Activated naive CD4-positive, alpha-beta T cell treated with anti-CD3 and anti-CD28 coated beads, Interleukin-2, amount 50 U/mL, for 72 hours (primary cell): Measurements from ENCODE around the gene ETAA1. TPM values are rescaled to one million over a fixed set of nuclear protein-coding genes. Genes with fewer than 3 reads are reported as not detected.

Experiments
- ATAC-seq, 2 donors: fragments of 150-1000 bp; cut with Tn5 transposase; 2 replicates each; pipeline ENCODE4 v1.10.0; 2021; ENCODE audit warnings: mild to moderate bottlenecking in 2 of 2, moderate library complexity in 2 of 2
- DNase-seq, 2 donors: peaks; one replicate each; pipeline ENCODE4 v3.0.0; 2021 to 2022; ENCODE audit warnings: low spot score in 2 of 2
- H3K27ac Mint-ChIP-seq, 2 donors: one replicate each; pipeline ENCODE4 v1.8.0; 2022; ENCODE audit warnings: mild to moderate bottlenecking in 2 of 2, mixed read lengths in 2 of 2
- H3K36me3 Mint-ChIP-seq, 2 donors: one replicate each; pipeline ENCODE4 v1.8.0; 2022; ENCODE audit warnings: mixed read lengths in 2 of 2
- H3K9me3 Mint-ChIP-seq, 2 donors: one replicate each; pipeline ENCODE4 v1.8.0; 2022; ENCODE audit warnings: mixed read lengths in 2 of 2
- total RNA-seq, 2 donors: library from RNA; stranded (reverse); gene quantifications; one replicate each; pipeline ENCODE4 v1.2.3, GENCODE V29; 2022

Gene ETAA1
- total RNA-seq, 2 donors from 2014 or later: 11.2 to 11.8 TPM

GRCh38 chr2:67412424-67412823 lies 15.3 kb downstream of the ETAA1 start:
- DNase-seq (no peak), ATAC-seq (no peak)
- H3K36me3 Mint-ChIP-seq: no peaks in the 10 kb centered on the region
- no peak overlapping the region for H3K27ac Mint-ChIP-seq
- no peaks in the 10 kb centered on the region for H3K9me3 Mint-ChIP-seq

DNA sequence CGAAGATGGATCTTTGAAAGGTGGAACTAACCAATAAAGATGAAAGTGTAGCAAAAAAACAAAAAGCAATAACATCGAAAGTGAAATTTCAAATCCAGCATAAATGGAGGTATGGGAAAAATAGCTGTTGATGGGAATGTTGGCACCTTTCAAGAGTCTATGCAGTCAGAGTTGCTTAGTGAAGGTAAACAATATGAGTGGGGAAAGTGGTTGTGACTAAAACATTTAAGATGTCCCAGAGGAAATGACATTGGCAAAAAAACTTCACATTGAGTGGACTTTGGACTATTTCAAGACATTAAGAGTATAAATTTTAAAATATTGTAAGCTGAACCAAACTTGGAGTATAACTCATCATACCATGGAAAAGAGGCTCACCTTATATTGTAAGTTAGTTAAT lies 17.7 kb downstream of the ETAA1 start:
- Mint-ChIP-seq H3K36me3 (no peaks in the 10 kb centered on the region), H3K9me3 (no peaks in the 10 kb centered on the region), H3K27ac (no peak overlapping the region)
- no peak for ATAC-seq
- DNase-seq: no peak

- no peak overlapping the region for H3K27ac Mint-ChIP-seq
- ATAC-seq (no peak), DNase-seq (no peak)
- H3K36me3 Mint-ChIP-seq: no peaks in the 10 kb centered on the region
- no peaks in the 10 kb centered on the region for H3K9me3 Mint-ChIP-seq
Observed at GRCh38 chr2:67416136-67416535, 19.0 kb downstream of the ETAA1 start.

DNA sequence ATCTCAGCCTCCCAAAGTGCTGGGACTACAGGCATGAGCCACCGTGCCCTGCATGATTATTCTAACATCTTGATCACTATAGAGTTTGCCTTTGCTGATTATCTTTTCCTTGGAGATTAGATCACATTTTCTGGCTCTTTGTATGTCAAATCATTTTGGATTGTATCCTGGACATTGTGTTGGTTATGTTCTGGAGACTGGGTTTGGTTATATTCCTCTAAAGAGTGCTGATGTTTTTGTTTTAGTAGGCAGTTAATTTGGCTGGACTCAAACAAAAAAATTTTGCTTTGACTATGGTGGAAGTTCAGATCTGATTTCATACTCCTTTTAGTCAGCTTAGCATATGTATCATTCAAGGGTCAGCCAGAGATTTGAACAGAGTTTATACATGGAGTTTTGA lies 26.4 kb downstream of the ETAA1 start:
- H3K36me3 Mint-ChIP-seq: peaks cover 0 to 8% of the 10 kb centered on the region in 2 donors
- peaks cover 0 to 4% of the 10 kb centered on the region in 2 donors for H3K9me3 Mint-ChIP-seq
- H3K27ac Mint-ChIP-seq: no peak overlapping the region
- DNase-seq (no peak), ATAC-seq (no peak)

GRCh38 chr2:67436221-67436620 lies 39.1 kb downstream of the ETAA1 start:
- DNase-seq (no peak), ATAC-seq (no peak)
- H3K27ac Mint-ChIP-seq: no peak overlapping the region
- H3K9me3 Mint-ChIP-seq: peaks cover 0 to 12% of the 10 kb centered on the region in 2 donors
- H3K36me3 Mint-ChIP-seq: no peaks in the 10 kb centered on the region

GRCh38 chr2:67437114-67437513 lies 40.0 kb downstream of the ETAA1 start:
- Mint-ChIP-seq H3K9me3 (peaks cover 0 to 12% of the 10 kb centered on the region in 2 donors), H3K36me3 (no peaks in the 10 kb centered on the region), H3K27ac (no peak overlapping the region)
- DNase-seq (no peak), ATAC-seq (no peak)

GRCh38 chr2:67438337-67438736 lies 41.2 kb downstream of the ETAA1 start:
- DNase-seq (no peak), ATAC-seq (no peak)
- Mint-ChIP-seq H3K27ac (no peak overlapping the region), H3K36me3 (no peaks in the 10 kb centered on the region), H3K9me3 (peaks cover 0 to 1% of the 10 kb centered on the region in 2 donors)

GRCh38 chr2:67445652-67446268 lies 48.6 kb downstream of the ETAA1 start:
- Mint-ChIP-seq H3K36me3 (no peaks in the 10 kb centered on the region), H3K27ac (no peak overlapping the region), H3K9me3 (no peaks in the 10 kb centered on the region)
- DNase-seq (no peak), ATAC-seq (no peak)

GRCh38 chr2:67446491-67446911 lies 49.4 kb downstream of the ETAA1 start:
- Mint-ChIP-seq H3K27ac (no peak overlapping the region), H3K9me3 (no peaks in the 10 kb centered on the region), H3K36me3 (no peaks in the 10 kb centered on the region)
- ATAC-seq (no peak), DNase-seq (no peak)

- Mint-ChIP-seq H3K36me3 (no peaks in the 10 kb centered on the region), H3K27ac (no peak overlapping the region), H3K9me3 (no peaks in the 10 kb centered on the region)
- no peak for ATAC-seq
- DNase-seq: no peak
Observed at GRCh38 chr2:67448648-67449047, 51.5 kb downstream of the ETAA1 start.

DNA sequence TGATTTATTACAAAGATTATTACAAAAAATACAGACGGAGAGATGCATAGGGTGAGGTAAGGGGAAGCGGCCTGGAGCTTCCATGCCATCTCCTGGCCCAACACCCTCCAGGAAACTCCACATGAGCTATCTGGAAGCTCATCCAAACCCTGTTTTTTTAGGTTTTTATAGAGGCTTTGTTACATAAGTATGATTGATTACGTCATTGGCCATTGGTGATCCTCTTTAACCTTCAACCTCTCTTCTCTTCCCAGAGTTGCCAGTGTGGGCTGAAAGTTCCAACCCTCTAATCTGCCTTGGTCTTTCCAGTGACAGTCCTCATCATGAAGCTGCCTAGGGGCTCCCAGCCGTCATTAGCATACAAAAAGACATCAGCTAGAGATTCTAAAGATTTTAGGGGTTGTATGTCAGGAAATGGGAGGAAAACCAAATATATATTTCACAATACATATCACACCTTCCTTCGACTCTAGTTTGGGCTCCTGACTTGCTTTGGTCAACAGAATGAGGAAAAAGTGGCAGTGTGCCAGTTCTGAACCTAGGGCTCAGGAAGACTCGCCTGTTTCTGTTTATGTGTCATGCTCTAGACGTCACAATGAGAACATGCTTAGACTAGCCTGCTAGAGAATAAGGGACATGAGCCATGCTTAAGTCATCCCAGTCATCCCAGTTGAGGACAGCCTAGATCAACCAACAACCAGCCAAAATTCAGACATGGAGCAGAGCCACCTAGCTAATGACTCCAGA lies 54.1 kb downstream of the ETAA1 start:
- H3K27ac Mint-ChIP-seq: no peak overlapping the region
- DNase-seq: no peak
- no peaks in the 10 kb centered on the region for H3K36me3 Mint-ChIP-seq
- no peak for ATAC-seq
- no peaks in the 10 kb centered on the region for H3K9me3 Mint-ChIP-seq

DNA sequence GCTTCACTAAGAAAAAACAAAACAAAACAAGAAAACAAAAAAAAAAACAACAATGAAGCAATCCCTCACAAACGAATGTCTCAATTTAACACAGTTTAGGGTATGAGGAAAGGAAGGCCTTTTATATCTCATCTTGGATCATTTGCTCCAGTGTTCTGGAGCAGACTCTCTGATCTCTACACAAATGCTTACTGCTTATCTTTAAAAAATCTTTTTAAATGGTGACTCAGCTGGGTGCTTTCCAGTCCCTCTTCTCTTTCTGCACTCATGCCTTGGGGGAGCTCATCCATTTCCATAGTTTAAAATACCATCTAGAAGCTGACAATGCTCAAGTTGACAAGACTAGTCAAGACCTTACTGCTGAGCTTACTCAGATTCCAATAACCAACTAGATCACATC lies 56.2 kb downstream of the ETAA1 start:
- no peaks in the 10 kb centered on the region for H3K36me3 Mint-ChIP-seq
- no peaks in the 10 kb centered on the region for H3K9me3 Mint-ChIP-seq
- no peak overlapping the region for H3K27ac Mint-ChIP-seq
- DNase-seq (no peak), ATAC-seq (no peak)

DNA sequence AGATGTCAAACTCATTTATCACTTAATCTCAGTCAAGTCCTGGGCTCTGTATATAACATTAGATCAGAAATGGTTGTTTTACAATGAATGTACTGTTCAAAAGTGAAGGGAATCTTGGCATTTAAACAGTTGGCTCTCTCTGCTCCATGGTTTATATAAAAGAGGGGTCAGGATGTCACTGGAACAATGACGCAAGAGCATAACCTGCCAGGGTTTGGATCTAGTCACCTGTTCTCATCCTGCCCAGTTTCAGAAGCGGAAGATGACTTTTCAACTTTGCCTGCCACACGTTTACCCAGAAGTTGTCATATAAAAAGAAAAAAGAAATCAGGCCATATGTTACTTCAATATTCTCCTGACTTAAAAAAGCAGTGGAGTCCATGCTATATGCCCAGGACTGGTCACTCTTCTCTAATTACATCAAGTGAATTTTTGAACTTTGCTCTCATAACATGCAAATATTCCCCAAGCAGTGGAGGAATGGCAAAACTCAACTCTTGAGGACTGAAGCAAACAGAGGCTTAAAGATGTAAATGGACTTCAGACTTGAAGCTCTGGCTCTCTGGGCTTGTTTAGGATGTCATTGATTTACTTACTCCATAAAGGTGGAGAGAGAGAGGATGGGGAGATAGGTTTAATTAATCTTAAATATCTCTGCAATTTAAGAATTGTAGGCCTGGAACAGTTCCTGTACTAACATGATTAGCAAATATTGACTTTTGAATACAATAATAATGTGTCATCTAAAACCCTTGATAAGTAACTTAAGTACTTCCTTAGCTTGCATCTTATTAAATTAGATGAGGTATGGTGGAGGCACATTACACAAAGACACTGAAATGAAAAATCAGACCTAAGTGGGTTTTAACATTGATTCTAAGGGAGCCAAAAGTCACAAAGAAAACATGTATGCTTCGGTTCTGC lies 58.3 kb downstream of the ETAA1 start:
- Mint-ChIP-seq H3K36me3 (no peaks in the 10 kb centered on the region), H3K27ac (no peak overlapping the region), H3K9me3 (no peaks in the 10 kb centered on the region)
- DNase-seq (no peak), ATAC-seq (no peak)

- DNase-seq (no peak), ATAC-seq (no peak)
- Mint-ChIP-seq H3K36me3 (no peaks in the 10 kb centered on the region), H3K9me3 (no peaks in the 10 kb centered on the region), H3K27ac (no peak overlapping the region)
Observed at GRCh38 chr2:67456428-67456827, 59.3 kb downstream of the ETAA1 start.

- DNase-seq: no peak
- H3K36me3 Mint-ChIP-seq: no peaks in the 10 kb centered on the region
- H3K27ac Mint-ChIP-seq: no peak overlapping the region
- H3K9me3 Mint-ChIP-seq: no peaks in the 10 kb centered on the region
- no peak for ATAC-seq
Observed at GRCh38 chr2:67457699-67458098, 60.6 kb downstream of the ETAA1 start.

- DNase-seq (no peak), ATAC-seq (no peak)
- H3K36me3 Mint-ChIP-seq: no peaks in the 10 kb centered on the region
- H3K27ac Mint-ChIP-seq: no peak overlapping the region
- no peaks in the 10 kb centered on the region for H3K9me3 Mint-ChIP-seq
Observed at GRCh38 chr2:67459761-67460160, 62.6 kb downstream of the ETAA1 start.
